HG03196 (cell line): Measurements from ENCODE around the gene MAD2L2.

Experiments
- ATAC-seq: cut with Tn5 transposase; IDR thresholded peaks from one replicate; pipeline ENCODE4 v1.9.1; 2021; ENCODE audit not compliant: unreplicated experiment

The MAD2L2 gene

DNA sequence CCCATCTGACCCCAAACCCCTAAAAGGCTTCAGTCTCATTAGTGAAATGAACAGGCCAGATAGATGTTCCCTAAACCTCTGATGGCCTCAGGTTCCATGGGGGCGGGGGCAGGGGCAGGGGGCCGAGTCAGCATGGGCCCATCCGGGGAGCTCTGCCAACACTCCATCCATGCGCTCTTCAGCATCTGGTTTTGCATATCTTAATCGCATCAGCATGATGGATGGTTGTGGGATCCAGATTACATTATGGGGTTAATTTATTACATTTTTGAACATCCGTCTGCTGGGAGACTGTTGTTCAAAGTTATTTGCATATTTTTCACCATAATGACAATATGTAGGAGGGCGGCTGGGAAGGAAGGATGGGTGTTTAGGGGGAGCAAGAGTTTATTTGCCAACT is 3.1 kb upstream of the MAD2L2 start:
- ATAC-seq: no peak

DNA sequence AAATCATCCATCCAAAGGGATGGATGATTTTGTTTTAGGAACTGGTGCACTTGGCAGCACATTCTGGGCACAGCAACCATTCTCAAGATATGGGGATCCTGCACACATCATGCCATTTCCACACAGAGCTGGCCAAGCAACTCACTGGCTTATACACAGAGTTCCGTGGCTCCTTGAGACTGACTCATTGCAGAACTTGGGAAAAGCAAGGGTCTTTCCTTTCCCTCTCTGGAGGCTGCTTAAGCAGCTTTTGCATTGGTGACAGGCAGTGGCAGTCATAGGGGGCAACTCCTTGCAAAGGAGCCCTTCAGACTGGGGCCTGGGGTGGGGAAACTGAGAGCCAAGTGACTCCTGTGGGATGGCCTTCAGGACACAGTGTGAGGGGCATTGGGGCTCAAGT is 1.9 kb upstream of the MAD2L2 start:
- ATAC-seq: no peak

DNA sequence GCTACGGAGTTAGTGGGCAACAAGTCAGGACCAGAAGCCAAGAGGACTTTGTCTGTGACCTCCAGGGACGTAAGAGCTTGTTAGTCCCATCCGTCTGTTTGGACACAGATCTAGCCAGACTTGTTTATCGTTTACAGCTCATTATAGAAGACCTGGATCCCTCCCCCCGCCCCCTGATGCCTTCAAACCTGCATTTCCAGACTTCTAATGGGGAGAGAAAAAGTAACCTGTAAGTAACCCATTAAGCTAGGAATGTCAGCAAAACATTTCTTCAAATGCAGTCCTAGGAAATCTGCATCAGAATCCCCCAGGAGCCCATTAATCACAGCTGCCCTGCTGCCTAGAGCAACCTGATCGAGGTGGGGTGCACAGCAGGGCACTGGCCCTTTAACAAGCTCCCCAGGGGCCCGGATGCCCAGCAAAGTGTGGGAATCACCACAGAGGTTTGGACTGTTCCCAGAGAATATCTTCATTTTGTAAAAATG is 1.4 kb upstream of the MAD2L2 start:
- ATAC-seq: no peak

DNA sequence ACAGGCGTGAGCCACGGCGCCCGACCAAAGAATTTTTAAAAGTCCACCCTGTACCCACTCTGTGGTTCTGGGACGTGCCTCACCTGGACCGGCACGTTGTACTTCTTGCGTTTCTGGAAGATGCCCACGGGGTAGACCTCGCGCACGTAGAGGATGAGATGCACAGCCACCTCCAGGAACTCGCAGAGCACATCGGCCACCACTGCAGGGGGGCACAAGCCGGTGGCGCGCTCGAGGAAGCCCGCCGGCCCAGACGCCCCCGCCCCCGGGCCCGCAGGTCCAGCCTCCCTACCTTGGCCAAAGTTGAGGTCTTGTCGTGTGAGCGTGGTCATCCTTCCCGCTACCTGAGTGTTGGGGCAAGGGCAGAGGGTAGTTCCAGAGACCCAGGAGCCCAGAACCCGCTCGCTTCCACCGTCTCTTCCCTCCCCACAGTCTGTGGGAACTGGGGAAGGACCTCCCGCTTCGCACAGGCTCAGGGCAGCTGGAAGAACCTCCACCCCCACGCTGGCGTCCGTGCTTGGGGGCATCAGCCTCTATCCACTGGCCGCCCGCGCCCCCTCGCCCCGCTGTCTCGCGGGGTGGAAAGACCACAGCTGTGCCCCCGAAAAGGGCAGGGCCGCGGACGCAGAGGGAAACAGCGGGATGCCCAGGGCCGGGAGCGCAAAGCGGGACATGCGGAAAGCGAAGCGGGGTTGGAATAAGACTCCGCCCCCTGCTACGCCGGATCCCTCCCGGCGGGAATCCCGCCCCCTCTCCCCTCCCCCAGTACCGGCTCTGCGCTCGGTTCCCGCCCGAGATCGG is 478 bp downstream of the MAD2L2 start:
- ATAC-seq: peak; percentile 11

DNA sequence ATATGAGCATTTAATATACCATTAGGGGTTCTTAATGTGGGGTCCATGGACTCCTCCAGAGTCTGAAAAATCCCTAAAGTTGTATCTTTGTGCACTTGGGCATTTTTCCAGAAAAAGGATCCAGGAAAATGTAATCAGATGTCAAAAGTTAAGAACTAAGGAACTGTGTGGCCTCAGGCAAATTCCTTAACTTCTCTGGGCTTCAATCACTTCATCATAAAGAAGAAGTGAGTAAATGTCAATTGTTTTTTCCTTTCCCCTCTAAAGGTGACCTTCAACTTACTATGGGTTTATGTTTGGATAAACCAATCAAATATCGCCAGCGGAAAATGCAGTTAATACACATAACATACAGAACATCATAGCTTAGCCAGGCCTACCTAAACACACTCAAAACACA is 2.5 kb downstream of the MAD2L2 start:
- no peak for ATAC-seq

DNA sequence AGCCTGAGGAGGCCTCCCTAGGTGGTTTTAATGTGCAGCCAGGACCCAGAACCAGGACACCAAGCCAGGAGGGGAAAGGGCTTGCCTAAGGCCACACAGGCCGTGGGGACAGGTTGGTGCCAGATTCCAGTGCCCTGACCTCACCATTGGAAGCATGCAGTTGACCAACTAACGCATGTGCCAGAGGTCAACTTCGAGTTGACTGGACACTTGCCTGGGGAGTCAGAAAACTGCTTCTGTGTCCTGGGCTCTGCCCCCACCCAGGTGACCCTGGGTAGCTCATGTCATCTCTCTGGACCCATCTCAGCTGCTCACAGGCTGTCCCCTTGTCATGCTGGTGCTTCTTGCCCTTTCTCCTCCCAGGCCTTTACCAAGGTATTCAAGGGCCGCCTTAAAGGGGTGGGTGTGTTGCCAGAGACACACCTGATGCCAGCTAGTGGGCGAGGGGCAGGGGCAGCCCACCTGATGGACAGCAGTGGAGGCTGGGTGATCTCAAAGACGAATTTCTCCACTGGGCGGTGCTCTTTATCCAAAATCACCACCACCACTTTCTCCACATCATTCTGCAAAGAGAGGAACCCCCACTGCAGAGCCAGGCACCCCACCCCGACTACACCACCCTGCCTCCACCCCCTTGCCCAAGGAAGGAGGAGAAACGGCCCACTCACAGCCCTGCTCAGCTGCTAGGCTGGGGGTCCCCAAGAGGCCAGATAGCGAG is 4.4 kb downstream of the MAD2L2 start:
- ATAC-seq: no peak

DNA sequence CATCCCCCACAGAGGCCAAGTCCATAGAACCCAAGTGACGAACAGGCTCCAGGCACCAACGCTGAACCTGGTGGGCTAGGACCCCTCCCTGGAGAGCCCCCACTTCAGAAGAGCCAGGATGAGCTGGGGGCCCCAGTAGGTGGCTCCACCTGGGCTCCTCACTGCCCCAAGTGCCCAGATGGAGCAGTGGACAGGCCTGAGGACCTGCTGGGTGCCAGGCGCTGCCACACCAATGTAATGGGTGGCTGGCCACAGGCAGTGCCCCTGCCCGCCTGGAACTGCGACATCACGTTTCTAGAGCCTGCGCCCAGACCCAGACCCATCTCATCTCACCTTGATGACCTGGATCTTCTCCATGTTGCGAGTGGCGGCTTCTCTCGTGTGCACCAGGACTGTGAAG is 5.6 kb downstream of the MAD2L2 start:
- ATAC-seq: no peak

DNA sequence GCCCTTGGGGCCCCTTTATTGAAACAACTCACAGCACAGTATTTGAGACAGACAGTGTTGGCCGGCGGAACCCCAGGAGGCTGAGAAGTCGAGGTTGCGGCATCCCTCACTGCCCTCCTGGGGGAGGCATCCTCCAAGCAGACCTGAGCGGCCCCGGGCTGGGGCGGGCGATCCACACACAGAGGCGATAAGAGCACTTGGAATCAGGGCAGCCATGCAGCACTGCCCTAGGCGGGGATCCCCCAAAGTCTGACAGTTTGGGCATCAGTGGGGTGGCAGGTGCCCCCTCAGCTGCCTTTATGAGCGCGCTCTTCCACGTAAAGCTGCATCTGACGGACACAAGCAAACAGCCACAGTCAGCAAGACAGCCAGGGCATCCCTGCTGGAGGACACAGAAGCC is 6.5 kb downstream of the MAD2L2 start:
- ATAC-seq: no peak

DNA sequence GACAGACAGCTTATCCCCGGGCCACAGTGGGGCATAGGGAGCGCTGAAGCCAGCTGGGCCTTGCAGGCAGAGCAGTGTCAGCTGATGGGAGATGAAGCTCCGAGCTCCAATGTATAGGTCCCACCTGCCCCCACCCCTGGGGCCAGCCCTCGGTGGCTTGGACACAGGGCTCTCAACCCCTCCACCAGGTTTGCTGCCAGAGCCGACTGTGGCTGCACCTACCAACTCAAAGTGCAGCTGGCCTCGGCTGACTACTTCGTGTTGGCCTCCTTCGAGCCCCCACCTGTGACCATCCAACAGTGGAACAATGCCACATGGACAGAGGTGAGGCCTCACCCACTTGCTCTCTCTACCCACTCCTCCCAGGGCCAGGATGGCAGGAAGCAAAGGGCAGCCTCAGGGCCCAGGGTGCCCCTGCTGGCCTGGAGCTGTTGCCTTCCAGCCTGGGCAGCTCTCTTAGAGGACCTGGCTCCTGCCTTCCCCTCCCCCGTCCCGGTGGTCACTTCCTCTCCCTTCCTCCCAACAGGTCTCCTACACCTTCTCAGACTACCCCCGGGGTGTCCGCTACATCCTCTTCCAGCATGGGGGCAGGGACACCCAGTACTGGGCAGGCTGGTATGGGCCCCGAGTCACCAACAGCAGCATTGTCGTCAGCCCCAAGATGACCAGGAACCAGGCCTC is 7.7 kb downstream of the MAD2L2 start:
- ATAC-seq: no peak

DNA sequence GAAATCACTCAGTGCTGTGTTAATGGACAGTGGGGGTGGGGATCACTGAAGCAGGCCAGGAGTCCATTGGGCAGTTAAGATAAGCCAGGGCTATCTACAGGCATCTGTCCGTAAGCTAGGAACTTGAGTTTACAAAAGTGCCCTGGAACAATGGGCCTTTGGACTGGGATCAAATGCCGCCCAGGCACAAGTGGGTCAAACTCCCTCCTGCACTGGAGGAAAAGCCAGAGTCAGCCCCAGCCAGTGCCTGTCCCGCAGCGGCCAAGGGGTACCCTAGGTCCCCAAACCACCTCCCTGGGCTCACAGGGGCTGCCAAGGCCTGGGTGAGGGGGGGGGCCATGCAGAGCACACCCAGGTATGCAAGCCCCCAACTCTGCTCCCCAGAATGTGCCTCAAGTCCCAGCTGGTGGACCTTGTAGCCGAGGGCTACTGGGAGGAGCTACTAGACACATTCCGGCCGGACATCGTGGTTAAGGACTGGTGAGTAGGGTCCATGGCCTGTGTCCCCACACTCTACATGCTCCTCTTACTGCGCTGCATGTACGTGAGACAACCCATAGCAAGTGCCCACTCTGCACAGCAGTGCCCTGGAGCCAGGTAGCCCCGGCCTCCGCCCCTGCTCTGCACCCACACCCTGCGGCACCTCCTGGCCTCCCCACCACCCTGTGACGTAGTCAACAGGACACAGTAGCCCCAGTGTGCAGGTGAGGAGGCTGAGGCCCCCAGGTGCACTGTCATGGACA is 9.2 kb downstream of the MAD2L2 start:
- ATAC-seq: no peak

DNA sequence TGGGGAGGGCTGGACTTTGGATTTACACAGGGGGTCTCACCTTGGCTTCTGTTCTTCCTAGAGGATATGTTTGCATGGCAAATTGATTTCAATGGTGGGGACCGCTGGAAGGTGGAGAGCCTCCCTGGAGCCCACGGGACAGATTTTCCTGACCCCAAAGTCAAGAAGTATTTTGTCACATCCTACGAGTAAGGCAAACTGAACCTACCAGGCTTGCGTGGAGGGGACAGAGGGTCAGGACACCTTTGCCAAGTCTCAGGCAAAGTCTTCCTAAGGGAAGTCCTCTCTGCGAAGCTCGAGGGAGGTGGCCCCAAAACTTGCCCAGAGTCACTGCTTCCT is 9.8 kb downstream of the MAD2L2 start:
- no peak for ATAC-seq

DNA sequence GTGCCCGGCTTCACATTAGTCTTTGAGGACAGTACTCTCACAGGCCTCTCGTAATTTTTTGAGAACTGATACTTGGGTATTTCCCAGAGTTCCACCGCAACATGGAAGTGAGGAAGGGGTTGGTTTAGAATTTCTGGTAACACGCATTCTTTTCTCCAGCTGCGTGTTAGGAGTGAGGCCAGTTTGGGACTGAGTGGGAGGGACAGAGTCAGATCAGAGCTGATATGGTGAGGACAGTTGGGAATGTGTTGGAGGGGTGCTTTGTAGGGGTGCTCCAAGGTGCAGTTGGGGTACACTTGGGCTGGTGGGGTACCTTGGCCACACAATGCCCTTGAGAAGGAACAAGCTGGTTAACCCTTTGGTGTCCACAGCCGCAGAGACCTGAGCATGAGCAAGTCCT is 10.2 kb downstream of the MAD2L2 start:
- ATAC-seq: no peak

DNA sequence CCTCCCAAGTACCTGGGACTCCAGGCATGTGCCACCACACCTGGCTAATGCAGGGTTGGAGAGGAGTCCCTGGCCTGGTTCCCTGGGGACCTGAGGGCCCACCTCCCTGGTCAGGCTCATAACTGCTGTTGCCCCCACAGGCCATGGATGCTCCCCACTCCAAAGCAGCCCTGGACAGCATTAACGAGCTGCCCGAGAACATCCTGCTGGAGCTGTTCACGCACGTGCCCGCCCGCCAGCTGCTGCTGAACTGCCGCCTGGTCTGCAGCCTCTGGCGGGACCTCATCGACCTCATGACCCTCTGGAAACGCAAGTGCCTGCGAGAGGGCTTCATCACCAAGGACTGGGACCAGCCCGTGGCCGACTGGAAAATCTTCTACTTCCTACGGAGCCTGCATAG is 12.4 kb downstream of the MAD2L2 start:
- ATAC-seq: no peak

DNA sequence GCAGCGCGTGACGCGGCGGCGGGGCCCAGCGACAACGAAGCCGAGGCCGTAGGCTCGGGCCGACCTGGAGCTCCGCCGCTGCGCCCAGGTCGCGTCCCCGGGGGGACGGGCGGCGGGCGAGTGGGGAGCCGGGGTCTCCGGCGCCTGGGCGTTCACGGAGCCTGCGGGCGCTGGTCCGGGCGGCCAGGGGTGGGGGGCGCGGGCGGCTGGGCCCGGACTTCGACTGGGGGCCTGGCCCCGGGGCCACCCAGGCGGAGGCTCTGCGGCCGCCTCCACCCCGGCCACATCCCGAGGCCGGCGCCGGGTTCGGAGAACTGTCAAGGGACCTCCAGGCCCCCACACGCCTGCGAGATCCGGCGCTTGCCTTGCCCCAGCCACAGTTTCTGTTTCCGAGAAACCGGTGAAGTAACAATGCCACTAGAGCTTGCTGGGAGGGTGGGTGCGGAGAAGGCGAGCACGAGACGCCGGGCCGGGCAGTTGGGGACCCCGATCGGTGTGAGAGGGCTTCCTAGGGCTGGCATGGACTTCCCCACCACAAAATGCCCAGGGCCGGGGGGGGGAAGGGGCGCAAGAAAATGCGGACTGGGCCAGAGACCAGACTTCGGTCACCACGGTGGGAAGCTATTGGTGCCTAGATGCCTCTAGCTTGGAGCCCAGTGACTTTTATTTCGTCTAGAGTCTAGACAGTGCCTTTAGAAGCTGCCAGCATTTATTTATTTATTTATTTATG is 16.4 kb downstream of the MAD2L2 start:
- peak; percentile 37 for ATAC-seq

DNA sequence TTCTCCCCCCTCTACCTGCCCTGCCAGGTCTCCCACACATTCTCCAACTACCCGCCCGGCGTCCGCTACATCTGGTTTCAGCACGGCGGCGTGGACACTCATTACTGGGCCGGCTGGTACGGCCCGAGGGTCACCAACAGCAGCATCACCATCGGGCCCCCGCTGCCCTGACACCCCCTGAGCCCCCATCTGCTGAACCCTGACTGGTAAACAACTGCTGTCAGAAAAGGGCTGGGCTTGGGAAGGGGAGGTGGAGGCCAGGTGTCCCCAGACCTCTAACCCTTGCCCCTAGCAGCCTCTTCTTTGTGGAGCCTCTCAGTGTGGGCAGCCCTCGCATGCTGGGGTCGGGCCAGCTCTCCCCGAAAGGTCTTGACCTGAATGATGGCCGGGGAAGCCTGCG is 19.8 kb downstream of the MAD2L2 start:
- ATAC-seq: no peak

DNA sequence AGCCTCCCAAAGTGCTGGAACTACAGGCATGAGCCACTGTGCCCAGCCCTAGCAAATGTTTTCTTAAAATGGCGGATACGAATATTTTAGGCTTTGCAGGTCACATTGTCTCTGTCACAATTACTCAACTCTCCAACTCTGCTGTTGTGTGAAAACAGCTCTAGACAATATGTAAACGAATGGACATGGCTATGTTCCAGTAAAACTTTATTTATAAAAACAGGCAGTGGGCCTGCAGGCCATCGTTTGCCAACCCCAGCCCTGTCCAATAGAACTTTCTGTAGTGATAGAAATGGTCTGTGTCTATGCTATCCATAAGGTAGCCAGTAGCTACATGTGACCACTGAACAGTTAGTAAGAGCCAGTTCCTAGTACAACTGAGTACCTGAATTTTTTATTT is 21.2 kb downstream of the MAD2L2 start:
- ATAC-seq: no peak

DNA sequence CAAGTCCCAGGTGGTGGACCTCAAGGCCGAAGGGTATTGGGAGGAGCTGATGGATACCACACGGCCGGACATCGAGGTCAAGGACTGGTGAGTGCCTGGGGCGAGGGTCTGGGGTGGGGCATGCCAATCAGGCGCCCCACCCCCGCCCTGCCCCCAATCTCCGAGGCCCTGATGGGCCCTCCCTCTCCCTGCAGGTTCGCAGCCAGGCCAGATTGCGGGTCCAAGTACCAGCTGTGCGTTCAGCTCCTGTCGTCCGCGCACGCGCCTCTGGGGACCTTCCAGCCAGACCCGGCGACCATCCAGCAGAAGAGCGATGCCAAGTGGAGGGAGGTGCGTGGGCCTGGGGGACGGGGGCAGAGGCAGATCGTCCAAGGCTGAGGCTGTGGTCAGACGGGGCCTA is 22.4 kb downstream of the MAD2L2 start:
- ATAC-seq: no peak

DNA sequence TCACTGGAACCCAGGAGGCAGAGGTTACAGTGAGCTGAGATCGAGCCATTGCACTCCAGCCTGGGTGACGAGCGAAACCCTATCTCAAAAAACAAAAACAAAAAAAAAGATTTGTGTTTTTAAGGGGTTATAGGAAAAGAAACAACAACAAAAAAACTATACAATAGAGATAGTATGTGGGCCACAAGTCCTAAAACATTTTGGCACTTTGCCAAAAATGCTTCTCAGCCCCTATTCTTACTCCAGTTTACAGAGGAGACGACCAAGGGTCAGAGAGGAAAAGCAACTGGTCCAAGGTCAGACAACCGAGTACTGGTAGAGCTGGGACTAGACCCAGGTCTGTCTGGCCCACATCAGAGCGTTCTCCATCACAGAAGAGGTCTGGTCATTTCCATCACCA is 23.3 kb downstream of the MAD2L2 start:
- no peak for ATAC-seq

DNA sequence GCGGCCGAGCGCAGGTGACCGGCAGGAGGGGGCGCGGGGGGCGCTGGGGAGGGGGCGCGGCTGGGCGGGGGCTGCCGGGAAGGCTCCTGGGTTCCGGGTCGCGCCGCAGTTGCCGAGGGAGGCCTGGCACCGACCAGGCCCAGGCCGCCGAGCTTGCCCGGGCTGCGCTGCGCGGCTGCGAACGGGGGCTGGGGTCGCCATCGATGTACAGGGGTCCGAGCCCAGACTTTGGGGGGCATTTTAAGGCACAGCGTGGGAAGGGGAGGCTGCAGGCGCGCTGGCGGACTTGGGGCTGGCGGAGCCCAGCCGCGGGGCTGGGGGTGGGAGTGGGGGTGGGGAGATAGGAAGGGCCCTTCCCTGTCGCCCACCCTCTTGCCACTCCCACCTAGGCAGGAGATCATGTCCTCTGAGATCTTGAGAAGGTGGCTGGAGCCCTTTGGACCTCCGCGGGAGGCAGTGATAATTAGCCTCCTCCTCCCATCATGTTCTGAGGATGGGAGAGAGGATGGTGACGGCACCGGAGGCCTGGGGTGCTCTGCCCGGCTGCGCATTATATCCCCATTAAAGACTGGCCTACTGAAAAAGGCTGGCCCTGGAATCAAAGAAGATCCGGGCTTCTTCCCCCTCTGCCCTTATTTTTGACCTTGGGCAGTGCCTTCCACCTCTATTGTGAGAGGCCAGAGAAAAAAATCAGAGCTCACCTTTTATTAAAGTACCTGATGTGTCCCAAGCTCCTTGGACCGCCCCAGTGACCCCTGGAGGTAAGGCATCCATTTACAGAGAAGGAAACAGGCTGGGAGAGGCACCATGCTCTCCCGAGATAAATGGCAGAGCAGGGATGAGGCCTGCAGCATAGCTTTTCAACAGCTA is 25.8 kb downstream of the MAD2L2 start:
- no peak for ATAC-seq
